B cell (primary cell): Measurements from ENCODE around the gene MORN1. TPM values are rescaled to one million over a fixed set of nuclear protein-coding genes. Genes with fewer than 3 reads are reported as not detected.

ENCODE experiments used
- ATAC-seq: fragments of 200-7000 bp; cut with Tn5 transposase; one replicate; pipeline ENCODE4 v1.10.0; 2021; ENCODE audit warnings: low read depth, mild to moderate bottlenecking, moderate number of reproducible peaks, moderate library complexity
- CTCF ChIA-PET: fragments of 350-600 bp; sonication (Branson Sonifier 250); formaldehyde crosslinking; loops from one replicate; lab custom pipeline; 2021; ENCODE audit warnings: antibody characterized with exemption, inconsistent platforms; lab: Charles Lee
- POLR2A ChIA-PET: fragments of 350-600 bp; sonication (Branson Sonifier 250); formaldehyde crosslinking; loops from one replicate; lab custom pipeline; 2021; ENCODE audit warnings: antibody characterized with exemption; lab: Charles Lee
- DNase-seq: peaks from one replicate; pipeline ENCODE4 v3.0.0; 2013
- H2AFZ ChIP-seq: 2 replicates; pipeline ENCODE4 v1.6.1; 2012; ENCODE audit warnings: mild to moderate bottlenecking, low read depth, low read length; ENCODE audit not compliant: insufficient read depth, poor library complexity, severe bottlenecking
- H3K27ac ChIP-seq, 2 donors: 1 replicate in 1 of 2; 2 replicates in 1 of 2; pipeline ENCODE4 v1.5.1; 2012 to 2013; ENCODE audit warnings: low read length in 2 of 2, mild to moderate bottlenecking in 2 of 2, moderate library complexity in 1 of 2
- H3K27me3 ChIP-seq, 4 experiments: fragments of 200-600 bp in 1 of 4; sonication (generic) in 1 of 4; replicated peaks in 1 of 4; 1 replicate in 2 of 4; 2 replicates in 2 of 4; pipeline versions ENCODE4 v1.6.1 to v1.7.0; 2013 to 2016; ENCODE audit warnings: low read length in 3 of 4, mild to moderate bottlenecking in 2 of 4, mixed read lengths in 1 of 4, moderate library complexity in 1 of 4; ENCODE audit not compliant: insufficient read depth in 4 of 4, control insufficient read depth in 3 of 4; ENCODE audit errors: control extremely low read depth in 1 of 4
- H3K36me3 ChIP-seq, 2 experiments: replicated peaks in 1 of 2; 1 replicate in 1 of 2; 2 replicates in 1 of 2; pipeline versions ENCODE4 v1.6.1 to v1.7.1; 2013; ENCODE audit warnings: low read length in 1 of 2; ENCODE audit not compliant: insufficient read depth in 2 of 2, control insufficient read depth in 1 of 2; ENCODE audit errors: control extremely low read depth in 1 of 2, extremely low read depth in 1 of 2
- H3K4me1 ChIP-seq, 2 donors: fragments of 200-600 bp in 1 of 2; sonication (generic) in 1 of 2; 1 replicate in 1 of 2; 2 replicates in 1 of 2; pipeline versions ENCODE4 v1.5.1 to v1.6.1; 2013 to 2017; ENCODE audit warnings: low read length in 2 of 2; ENCODE audit not compliant: control insufficient read depth in 2 of 2, insufficient read depth in 2 of 2
- H3K4me2 ChIP-seq: replicated peaks from 2 replicates; pipeline ENCODE3; 2012; ENCODE audit warnings: mild to moderate bottlenecking, low read depth, low read length; ENCODE audit not compliant: poor library complexity, severe bottlenecking
- H3K4me3 ChIP-seq, 5 experiments: fragments of 200-600 bp in 1 of 5; sonication (generic) in 1 of 5; 1 replicate in 3 of 5; 2 replicates in 2 of 5; pipeline versions ENCODE4 v1.5.1 to v1.7.0; 2011 to 2016; ENCODE audit warnings: low read length in 4 of 5, mild to moderate bottlenecking in 4 of 5, low read depth in 2 of 5, control low read depth in 1 of 5, moderate library complexity in 1 of 5; ENCODE audit not compliant: insufficient read depth in 1 of 5; ENCODE audit errors: control extremely low read depth in 1 of 5, extremely low read depth in 1 of 5
- H3K79me2 ChIP-seq: fragments of 200-600 bp; sonication (generic); one replicate; pipeline ENCODE4 v1.6.0; 2016; ENCODE audit warnings: low read length; ENCODE audit not compliant: control insufficient read depth, insufficient read depth
- H3K9ac ChIP-seq: fragments of 200-600 bp; sonication (generic); 2 replicates; pipeline ENCODE4 v1.6.1; 2017; ENCODE audit warnings: mild to moderate bottlenecking, low read length, moderate library complexity
- H3K9me3 ChIP-seq, 3 donors: one replicate each; pipeline versions ENCODE4 v1.6.1 to v1.7.1; 2013; ENCODE audit warnings: low read length in 2 of 3; ENCODE audit not compliant: control insufficient read depth in 2 of 3, insufficient read depth in 1 of 3; ENCODE audit errors: control extremely low read depth in 1 of 3
- H4K20me1 ChIP-seq: 2 replicates; pipeline ENCODE4 v1.6.0; 2012; ENCODE audit warnings: mild to moderate bottlenecking, low read length; ENCODE audit not compliant: insufficient read depth, control insufficient read depth, poor library complexity, severe bottlenecking
- H3K27ac Mint-ChIP-seq: one replicate; pipeline ENCODE4 v1.8.0; 2021; ENCODE audit warnings: mixed read lengths
- H3K27me3 Mint-ChIP-seq: one replicate; pipeline ENCODE4 v1.8.0; 2021; ENCODE audit warnings: mixed read lengths
- H3K4me1 Mint-ChIP-seq: one replicate; pipeline ENCODE4 v1.8.0; 2021; ENCODE audit warnings: mixed read lengths
- H3K4me3 Mint-ChIP-seq: one replicate; pipeline ENCODE4 v1.8.0; 2021; ENCODE audit warnings: mixed read lengths
- H3K9me3 Mint-ChIP-seq: one replicate; pipeline ENCODE4 v1.8.0; 2022; ENCODE audit warnings: mixed read lengths; ENCODE audit not compliant: insufficient read depth
- EZH2 ChIP-seq: IDR thresholded peaks from 2 replicates; pipeline ENCODE4 v1.6.1; 2012; ENCODE audit warnings: borderline replicate concordance, low read depth, mild to moderate bottlenecking, moderate library complexity, low read length; ENCODE audit not compliant: insufficient read depth, poor library complexity, severe bottlenecking
- WGBS: methylation state at CpG from one replicate; pipeline ENCODE4 v1.1.5; 2013; ENCODE audit warnings: missing lambda C conversion rate; ENCODE audit not compliant: insufficient coverage; 5-methylcytosine and 5-hydroxymethylcytosine counted together
- intact Hi-C: fragments of 100-400 bp; cut with micrococcal nuclease; formaldehyde crosslinking; loops from one replicate; pipeline ENCODE4 v1.10.0; 2022
- polyA plus RNA-seq: library from polyadenylated mRNA; depleted of rRNA; stranded (reverse); fragments of >200 nt; gene quantifications from 2 replicates; pipeline ENCODE4 v1.2.3, GENCODE V29; 2012
- total RNA-seq, 2 donors: library from RNA; stranded (reverse); fragments of 120-200 nt in 1 of 2; gene quantifications; 1 replicate in 1 of 2; 2 replicates in 1 of 2; pipeline versions ENCODE4 v1.2.3 to v1.2.4, GENCODE V29; 2013 to 2022
- TF ChIP-seq, protein P1 (sequence below): fragments of 200-600 bp; IDR thresholded peaks from one replicate; pipeline ENCODE4 v1.8.0; 2022; ENCODE audit warnings: antibody characterized with exemption, mild to moderate bottlenecking

The MORN1 gene
- total and polyA plus RNA-seq, 2 donors (not counting 1 experiment from before 2014, with no cell fraction given): 10.2 to 32.6 TPM

DNA sequence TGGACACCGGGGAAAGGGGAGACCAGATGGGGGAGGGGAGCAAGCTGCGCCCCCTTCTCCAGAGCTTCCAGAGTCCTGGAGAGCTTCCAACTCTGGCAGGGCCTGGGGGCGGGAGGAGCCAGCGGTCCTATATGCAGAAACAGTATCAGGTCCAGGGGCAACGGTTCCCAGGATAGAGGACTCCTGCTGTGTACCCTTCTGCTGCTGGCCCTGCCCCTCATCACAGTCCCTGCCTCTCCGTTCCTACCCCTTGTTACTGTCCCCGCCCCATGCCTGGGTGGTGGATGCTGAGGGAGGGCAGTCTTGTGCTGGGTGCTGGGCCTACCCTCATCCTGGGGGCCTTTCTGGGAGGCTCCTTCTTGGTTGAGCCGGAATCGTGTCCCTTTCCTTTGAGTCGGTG, 40.2 kb upstream of the MORN1 start:
- H3K27ac ChIP-seq: no peak overlapping the region
- 84% methylated on average over 8 of the region's 10 CpGs for WGBS

DNA sequence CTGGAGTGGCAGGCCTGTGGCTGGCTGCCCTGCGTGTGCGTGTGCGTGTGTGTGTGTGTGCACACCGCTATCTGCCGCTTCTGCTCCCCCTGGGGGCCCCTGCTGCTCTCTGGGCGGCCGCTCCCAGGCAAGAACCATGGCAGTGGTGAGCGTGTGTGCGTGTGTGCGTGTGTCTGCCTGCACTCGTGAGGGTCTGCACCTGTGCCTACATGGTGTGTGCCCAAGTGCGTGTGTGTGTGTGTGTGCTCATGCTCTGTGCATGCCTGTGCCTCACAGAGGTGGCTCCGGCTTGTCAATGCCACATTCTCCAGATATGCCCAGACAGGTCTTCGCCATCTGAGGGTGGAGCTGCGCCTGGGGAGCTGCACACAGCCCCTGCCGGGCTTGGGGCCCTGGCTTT, 39.7 kb upstream of the MORN1 start:
- no peaks in the 10 kb centered on the region for H3K4me1 Mint-ChIP-seq
- H3K27ac ChIP-seq: no peak overlapping the region
- no peaks in the 10 kb centered on the region for H3K79me2 ChIP-seq
- intact Hi-C loops: no loop called here
- H3K27me3 ChIP-seq: peaks cover 0 to 10% (median 0%) of the 10 kb centered on the region in 4 experiments
- no peak overlapping the region for H3K9ac ChIP-seq
- H3K4me1 ChIP-seq: no peaks in the 10 kb centered on the region
- TF ChIP-seq EZH2: no peak
- TF ChIP-seq, protein P1, sequence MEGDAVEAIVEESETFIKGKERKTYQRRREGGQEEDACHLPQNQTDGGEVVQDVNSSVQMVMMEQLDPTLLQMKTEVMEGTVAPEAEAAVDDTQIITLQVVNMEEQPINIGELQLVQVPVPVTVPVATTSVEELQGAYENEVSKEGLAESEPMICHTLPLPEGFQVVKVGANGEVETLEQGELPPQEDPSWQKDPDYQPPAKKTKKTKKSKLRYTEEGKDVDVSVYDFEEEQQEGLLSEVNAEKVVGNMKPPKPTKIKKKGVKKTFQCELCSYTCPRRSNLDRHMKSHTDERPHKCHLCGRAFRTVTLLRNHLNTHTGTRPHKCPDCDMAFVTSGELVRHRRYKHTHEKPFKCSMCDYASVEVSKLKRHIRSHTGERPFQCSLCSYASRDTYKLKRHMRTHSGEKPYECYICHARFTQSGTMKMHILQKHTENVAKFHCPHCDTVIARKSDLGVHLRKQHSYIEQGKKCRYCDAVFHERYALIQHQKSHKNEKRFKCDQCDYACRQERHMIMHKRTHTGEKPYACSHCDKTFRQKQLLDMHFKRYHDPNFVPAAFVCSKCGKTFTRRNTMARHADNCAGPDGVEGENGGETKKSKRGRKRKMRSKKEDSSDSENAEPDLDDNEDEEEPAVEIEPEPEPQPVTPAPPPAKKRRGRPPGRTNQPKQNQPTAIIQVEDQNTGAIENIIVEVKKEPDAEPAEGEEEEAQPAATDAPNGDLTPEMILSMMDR: no peak
- DNase-seq (no peak), ATAC-seq (no peak)
- H3K4me3 Mint-ChIP-seq: no peak overlapping the region
- ChIA-PET CTCF (no interaction called here), POLR2A (no interaction called here)
- H4K20me1 ChIP-seq: no peaks in the 10 kb centered on the region
- no peak overlapping the region for H3K27ac Mint-ChIP-seq
- H3K9me3 ChIP-seq: peaks cover 0 to 19% (median 8%) of the 10 kb centered on the region in 3 donors
- no peaks in the 10 kb centered on the region for H3K36me3 ChIP-seq
- H3K4me3 ChIP-seq: no peak overlapping the region
- no peaks in the 10 kb centered on the region for H3K27me3 Mint-ChIP-seq
- no peaks in the 10 kb centered on the region for H3K9me3 Mint-ChIP-seq
- no peak overlapping the region for H2AFZ ChIP-seq
- 37% methylated on average over 15 of the region's 16 CpGs for WGBS
- H3K4me2 ChIP-seq: no peak overlapping the region

More for the DNA sequence above, 40.2 kb upstream of the MORN1 start:
- DNase-seq (no peak), ATAC-seq (no peak)
- no peaks in the 10 kb centered on the region for H3K36me3 ChIP-seq
- ChIA-PET POLR2A (no interaction called here), CTCF (no interaction called here)
- H3K79me2 ChIP-seq: no peaks in the 10 kb centered on the region
- Mint-ChIP-seq H3K4me1 (no peaks in the 10 kb centered on the region), H3K4me3 (no peak overlapping the region), H3K27ac (no peak overlapping the region), H3K9me3 (no peaks in the 10 kb centered on the region), H3K27me3 (no peaks in the 10 kb centered on the region)
- H3K4me3 ChIP-seq: no peak overlapping the region
- no peaks in the 10 kb centered on the region for H3K4me1 ChIP-seq
- H3K9me3 ChIP-seq: peaks cover 0 to 19% (median 8%) of the 10 kb centered on the region in 3 donors
- TF ChIP-seq, protein P1: no peak
- TF ChIP-seq EZH2: no peak
- intact Hi-C loops: no loop called here
- no peaks in the 10 kb centered on the region for H4K20me1 ChIP-seq
- H3K27me3 ChIP-seq: peaks cover 0 to 10% (median 0%) of the 10 kb centered on the region in 4 experiments
- no peak overlapping the region for H3K4me2 ChIP-seq
- no peak overlapping the region for H2AFZ ChIP-seq
- no peak overlapping the region for H3K9ac ChIP-seq
